Occipital lobe (tissue), 2 donors: ENCODE data around the gene SERPINB13. TPM values are rescaled to one million over a fixed set of nuclear protein-coding genes. Genes with fewer than 3 reads are reported as not detected.

Experiments
- DNase-seq: peaks from one replicate; lab custom pipeline; 2025; lab: John Stamatoyannopoulos, UW
- total RNA-seq: library from RNA; depleted of rRNA; stranded (reverse); fragments of >200 nt; gene quantifications from one replicate; pipeline ENCODE4 v1.2.3, GENCODE V29; 2014

The SERPINB13 gene
- total RNA-seq, 1 donor from 2014 or later: not detected

DNA sequence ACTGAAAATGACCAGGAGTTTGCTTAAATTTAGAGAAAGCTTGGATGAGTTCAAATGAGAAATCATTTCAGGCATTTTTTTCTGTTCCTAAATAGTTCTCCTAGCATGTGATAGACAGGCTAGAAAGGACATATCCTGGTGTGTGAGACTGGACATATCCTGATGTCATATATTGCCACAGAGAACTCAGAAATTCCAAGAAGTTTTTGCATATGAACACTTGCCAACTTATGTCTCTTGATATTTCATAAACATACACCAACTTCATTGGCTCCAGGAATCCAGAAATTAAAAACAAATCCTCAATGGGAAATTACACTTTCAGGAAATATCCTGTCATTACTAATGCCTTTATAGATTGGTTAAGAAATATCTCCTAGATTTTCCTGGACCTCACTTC is 59.8 kb downstream of the SERPINB13 start:
- no peak for DNase-seq

DNA sequence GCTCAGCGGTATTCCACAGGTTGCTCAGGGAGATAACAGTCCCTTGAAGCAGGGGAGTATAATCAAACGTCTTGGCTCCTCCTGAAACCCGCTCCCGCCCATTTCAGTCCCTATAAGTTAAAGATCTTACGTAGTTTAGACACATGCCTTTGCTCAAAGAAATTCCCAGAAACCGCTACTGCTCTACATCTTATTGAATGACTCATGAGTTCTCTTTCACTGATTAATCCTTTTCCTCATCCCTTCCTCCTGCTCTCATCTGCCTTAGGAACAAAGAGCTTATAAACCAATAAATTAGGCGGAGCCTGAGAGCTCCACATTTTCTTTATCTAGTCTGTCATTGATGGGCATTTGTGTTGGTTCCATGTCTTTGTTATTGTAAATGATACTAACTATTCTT is 61.1 kb downstream of the SERPINB13 start:
- DNase-seq: no peak

Other genes with a start within 250 kb of the SERPINB13 start
- 12.2 TPM for gene KDSR, start 220.1 kb upstream of the SERPINB13 start, total RNA-seq
- gene VPS4B, start 164.9 kb upstream of the SERPINB13 start, total RNA-seq: 41.0 TPM
- not detected for gene SERPINB5, start 110.4 kb upstream of the SERPINB13 start, total RNA-seq
- not detected for gene SERPINB12, start 45.0 kb upstream of the SERPINB13 start, total RNA-seq
- gene SERPINB4, start 56.9 kb downstream of the SERPINB13 start, total RNA-seq: not detected
- not detected for gene SERPINB3, start 74.5 kb downstream of the SERPINB13 start, total RNA-seq
- not detected for gene SERPINB11, start 115.6 kb downstream of the SERPINB13 start, total RNA-seq
- gene SERPINB7, start 188.1 kb downstream of the SERPINB13 start, total RNA-seq: not detected